IPS DF 4.7 (cell line): ENCODE measurements around the gene VIPR1.

Experiments
- DNase-seq: peaks from one replicate; pipeline ENCODE4 v3.0.0-alpha.2; 2013; ENCODE audit warnings: low spot score; ENCODE audit errors: extremely low read depth

VIPR1 gene

DNA sequence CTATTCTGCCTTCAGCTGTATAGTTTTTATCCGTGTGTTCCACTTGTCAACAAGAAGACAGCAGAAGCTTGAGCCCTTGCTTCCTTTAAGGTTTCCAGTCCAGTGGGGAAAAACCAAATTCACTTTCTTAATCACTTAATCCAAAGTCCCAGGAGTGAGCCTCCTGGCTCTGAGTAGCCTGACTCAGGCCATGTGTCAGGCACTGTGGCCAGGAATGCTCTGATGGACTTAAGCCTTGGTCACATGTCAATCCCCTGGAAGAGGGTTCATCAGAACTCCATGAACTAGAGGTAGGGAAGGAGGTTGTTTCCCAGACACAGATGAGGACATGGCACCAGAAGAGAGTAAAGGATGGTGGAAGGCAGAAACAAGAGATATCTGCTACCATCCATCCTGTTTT lies 8.8 kb downstream of the VIPR1 start:
- DNase-seq: no peak

DNA sequence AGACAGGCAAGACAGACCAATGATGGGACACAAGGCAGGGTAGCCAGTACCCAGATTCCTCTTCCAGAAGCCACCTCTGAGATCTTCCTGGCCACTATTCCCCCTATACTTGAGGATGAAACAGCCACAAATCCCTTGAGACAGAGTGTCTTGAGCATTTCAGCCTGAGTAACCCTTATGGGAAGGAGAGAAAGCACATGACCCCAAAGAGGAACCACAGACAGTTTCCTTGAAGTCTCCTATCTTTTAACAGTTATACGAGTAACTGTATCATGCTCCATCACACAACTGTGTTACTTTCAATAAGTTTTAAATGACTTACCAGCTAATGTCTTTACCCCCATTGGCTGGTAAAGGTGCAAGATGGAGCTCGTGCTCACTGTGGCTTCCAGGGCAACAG lies 9.3 kb downstream of the VIPR1 start:
- DNase-seq: no peak

DNA sequence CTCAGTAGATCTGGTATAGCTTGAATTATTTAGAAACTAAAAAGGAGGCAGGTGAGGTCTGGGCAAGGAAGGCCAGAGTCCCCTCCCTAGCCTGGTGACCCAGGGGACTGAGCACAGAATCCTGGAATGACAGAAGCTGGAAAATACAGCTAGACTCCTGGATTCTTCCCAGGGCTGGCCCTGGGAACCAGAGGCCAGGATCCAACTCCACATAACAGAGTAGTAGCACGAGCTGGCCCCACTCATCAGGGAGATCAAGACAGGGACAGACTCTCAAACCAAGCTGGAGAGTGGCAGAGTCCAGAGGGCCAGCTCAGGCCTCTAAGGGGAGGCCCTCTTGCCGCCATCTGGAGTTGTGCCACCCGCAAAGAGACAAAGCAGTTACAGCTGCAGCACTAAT lies 10.7 kb downstream of the VIPR1 start:
- no peak for DNase-seq

DNA sequence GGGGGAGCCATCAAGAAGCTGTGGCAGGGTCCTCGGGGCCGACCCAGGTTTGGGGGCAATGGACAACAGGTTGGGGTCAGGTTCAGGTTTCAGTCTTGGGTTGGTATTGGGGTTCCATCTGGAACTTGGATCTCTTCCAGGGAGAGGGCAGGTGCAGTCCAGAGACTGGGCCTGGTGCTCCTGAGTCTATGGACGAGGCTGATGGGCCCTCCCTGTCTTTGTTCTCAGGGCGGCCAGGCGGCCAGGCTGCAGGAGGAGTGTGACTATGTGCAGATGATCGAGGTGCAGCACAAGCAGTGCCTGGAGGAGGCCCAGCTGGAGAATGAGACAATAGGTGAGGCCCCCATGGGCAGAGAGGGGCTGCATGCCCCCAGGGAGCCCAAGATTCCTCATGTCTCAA lies 11.1 kb downstream of the VIPR1 start:
- no peak for DNase-seq

DNA sequence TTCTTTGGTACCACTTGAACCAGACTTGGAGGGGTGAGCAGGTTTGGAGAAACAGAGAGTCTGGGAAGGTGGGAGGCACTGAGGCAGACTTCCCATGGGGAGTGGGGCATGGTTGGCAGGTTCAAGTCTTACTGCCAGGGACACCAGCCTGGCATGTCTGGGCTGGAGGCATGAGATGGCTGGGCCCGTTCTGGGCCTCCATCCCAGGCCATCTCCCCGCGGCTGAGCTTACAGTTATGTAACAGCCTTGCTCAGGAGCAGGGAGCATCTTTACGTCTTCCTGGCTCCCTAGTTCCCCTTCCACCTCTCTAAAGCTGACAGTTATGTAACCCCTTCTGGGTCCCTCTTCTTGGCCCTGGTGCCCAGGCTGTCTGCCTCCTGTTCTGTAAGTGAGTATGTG lies 12.4 kb downstream of the VIPR1 start:
- no peak for DNase-seq

DNA sequence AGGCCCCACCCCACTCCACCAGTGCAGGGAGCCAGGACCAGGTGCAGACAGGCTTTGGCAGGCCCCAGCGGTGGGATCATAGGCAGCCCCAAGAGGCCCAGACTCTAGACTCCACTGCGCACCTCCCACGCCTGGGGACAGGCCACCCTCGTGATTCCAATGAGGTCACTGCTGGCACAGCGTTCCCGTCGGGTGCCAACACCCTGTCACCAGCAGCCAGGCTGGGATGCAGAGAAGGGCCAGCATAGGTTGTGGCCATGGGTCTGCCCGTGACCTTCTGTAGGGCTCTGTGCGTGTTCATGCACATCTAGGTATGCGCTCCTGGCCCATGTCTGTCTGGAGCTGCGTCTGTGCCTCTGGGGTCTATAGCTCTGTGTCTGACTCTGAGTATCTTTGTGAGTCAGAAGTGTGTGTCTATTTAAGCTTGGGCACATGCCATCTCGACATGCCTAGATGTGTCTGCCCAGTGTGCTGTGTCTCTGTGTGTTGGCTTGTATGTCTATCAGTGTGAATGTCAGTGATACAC lies 13.0 kb downstream of the VIPR1 start:
- no peak for DNase-seq

DNA sequence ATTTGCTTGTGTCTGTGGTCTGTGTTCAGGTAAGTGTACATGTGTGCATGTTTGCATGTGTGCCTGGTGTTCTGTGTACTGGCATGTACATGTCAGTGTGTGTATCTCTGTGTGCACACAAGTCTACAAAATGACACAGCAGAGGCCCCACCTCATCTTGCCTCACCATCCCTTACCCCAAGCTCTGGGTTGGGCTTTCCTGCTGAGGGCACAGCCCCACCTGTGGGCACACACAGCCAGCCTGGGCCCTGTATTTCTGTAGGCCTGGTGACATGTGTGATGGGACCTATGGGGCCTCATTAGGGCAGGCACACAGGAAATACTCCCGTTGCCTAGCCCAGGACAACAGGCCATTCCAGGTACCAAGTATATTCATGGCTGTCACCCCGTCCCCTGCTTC lies 13.5 kb downstream of the VIPR1 start:
- no peak for DNase-seq

DNA sequence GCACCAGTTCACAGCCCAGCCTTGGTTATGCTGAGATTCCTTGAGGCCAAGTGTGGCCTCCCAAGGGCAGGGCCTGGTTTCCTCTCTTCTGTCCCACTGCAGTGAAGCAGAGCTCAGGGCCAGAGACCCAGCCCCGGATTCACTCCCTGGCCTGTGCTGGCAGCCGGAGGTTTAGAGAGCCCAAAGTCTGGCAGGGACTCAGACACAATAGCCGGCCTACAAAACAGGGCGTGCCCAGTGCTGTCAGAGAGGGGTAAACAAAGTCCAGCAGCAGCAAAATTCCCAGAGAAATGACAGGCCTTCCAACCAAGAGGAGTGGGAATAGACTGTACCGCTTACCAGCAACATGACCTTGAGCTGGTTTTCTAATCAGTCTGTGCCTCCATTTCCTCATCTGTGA lies 14.0 kb downstream of the VIPR1 start:
- DNase-seq: no peak

DNA sequence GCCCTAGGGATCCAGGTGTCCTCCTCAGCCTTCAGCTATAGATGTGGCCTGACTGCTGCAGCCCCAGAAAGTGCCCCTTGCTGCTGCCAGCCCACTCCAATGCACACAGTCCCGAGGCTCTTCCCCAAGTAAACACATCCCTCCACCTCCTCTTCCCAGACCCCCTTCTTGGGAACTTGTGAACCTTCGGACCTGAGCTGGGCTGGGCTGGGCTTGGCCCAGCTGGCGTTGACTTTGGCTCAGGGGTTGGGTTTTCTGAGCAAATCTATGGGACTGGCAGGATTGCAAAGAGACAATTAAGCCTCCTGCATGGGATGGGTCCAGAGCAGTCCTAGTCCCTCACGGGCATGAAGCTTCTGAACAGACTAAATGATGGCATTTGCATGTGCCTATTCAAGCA lies 14.7 kb downstream of the VIPR1 start:
- DNase-seq: no peak

DNA sequence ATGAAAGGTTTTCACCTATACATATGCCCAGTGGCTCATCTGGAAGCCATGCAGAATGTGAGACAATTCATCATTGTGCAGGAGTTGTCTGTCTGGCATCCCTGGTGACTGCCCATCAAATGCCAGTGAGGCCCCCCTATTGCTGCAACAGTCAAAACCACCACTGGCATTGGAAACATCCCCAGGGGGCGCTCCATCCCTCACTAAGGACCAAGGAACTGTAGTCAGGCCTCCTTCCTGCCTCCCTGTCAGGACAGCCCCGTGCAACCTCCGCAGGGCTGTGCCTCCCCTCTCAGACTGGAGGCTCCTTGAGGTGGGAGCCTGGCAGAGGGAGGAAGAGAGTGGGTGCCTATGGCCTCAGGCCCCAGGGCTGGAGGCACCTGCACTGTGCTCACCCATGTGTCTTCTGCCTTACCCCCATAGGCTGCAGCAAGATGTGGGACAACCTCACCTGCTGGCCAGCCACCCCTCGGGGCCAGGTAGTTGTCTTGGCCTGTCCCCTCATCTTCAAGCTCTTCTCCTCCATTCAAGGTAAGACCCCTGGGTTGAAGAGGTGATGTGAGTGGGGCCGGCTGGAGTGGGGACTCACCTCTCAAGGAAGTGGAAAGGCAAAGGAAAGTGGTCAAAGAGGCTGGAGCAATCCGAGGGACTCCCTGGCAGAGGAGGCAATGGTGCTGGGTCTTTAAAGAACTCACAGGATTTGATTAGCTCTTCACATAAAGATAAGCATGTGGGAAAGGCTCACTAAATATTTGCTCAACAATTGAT lies 16.5 kb downstream of the VIPR1 start:
- no peak for DNase-seq

DNA sequence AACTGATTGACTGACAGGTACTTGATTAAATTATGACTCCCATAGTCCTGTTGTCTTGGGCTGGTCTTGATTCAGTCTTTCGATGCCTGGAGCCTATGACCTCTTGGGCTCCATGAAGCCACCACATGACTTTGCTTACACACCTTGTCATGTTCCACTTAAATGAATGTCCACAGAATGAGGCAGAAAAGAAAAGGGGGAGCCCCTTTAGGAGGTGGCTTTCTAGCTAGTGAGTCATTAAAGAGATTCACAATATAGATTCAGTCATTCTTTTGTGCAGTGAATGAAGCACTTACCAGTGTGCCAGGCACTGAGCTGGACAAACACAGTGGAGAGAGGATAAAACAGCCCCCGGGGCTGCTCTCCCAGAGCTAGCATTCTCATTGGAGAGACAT lies 17.1 kb downstream of the VIPR1 start:
- no peak for DNase-seq

DNA sequence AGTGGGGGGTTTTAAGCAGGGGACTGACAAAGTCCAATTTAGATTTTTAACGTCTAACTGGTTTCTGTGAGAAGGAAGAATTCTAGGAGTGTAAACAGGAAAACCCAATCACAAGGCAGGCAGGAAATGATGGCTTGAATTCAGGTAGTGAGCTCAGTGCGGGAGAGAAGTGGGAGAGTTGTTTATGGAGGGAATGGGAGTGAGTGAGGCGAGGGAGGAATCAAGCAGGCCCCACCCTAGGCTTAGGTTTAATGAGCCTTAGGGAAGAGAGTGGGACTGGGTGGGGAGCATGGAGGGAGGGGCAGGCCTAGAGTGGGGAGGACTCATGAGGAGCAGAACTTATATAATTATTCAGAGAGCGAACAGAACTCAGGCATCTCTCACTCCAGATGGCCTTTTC lies 17.9 kb downstream of the VIPR1 start:
- DNase-seq: no peak

DNA sequence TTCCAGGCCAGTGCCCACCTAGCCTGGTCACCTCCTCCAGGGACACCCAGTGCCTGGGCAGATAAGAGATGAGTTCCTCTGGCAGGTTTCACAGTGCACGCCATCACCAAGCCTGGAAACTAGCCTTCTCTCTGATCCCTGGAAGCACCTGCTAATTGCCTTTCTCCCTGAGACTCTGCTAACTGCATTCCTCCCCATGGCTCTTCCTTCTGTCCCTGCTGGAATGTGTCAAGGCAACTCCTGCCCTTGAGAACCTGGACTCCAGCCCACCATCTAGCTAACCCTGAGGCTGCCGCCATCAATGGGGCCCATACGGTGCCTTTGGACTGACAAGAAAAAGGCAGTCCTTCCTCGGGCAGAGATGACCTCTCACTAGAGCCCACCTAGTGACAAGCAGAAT lies 18.5 kb downstream of the VIPR1 start:
- DNase-seq: no peak

DNA sequence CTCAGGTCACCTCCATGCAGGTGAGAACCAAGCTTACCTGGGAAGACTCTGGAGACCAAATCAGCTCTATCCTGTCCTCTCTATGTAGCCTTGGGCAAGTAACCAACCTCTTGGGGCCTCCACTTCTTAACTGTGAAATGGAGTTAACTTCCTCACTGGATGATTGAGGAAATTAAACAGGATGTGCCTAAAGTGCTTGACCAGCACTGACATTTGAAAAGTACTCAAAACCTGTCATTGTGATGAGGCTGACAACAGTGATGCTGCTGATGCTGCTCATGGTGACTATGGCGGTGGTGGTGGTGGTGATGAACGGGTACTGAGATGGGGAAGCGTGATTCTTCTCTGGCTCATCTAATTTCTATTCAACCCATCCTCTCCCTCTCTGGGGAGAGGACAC lies 22.3 kb downstream of the VIPR1 start:
- DNase-seq: no peak

DNA sequence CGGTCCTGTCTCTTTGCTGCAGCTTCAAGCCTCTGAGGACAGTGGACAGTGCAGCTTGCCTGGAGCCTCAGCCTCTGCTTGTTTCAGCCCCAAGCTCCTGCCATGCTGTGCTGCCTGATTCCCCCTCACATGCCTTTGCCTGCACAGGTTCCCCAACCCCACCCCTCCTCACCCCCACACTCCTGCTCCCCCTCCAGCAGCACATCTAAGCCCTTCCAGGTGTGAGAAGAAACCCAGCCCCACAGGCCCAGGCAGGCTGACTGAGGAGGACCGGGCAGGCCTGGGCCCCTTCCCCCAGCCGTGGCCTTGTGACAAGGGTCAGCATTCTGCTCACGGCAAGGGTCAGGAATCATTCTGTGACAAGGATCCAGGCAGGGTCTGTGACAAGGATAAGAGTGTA lies 22.8 kb downstream of the VIPR1 start:
- no peak for DNase-seq

DNA sequence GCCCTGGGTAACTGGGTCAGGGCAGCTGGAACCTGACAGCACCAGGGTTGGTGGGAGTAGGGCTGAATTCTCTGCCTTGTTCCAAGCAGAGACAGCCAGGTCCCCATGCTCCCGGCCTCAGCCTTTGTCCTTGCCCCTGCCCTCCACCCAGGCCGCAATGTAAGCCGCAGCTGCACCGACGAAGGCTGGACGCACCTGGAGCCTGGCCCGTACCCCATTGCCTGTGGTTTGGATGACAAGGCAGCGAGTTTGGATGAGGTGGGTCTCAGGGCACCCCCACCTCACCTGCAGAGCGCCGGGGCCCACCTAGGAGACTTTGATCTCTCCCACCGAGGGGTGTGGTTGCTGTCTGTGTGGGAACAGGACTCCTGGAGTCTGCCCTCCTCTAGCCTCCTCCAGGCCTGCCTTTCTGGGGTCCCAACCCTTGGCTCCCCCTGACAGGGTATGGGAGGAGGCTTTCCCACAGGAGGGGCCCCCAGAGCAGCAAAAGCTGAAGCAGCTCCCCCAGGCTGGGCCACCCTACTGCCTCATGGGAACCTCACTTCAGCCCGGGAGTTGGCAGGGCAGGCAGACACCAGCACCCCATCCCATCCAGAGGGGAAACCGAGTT lies 23.4 kb downstream of the VIPR1 start:
- no peak for DNase-seq

DNA sequence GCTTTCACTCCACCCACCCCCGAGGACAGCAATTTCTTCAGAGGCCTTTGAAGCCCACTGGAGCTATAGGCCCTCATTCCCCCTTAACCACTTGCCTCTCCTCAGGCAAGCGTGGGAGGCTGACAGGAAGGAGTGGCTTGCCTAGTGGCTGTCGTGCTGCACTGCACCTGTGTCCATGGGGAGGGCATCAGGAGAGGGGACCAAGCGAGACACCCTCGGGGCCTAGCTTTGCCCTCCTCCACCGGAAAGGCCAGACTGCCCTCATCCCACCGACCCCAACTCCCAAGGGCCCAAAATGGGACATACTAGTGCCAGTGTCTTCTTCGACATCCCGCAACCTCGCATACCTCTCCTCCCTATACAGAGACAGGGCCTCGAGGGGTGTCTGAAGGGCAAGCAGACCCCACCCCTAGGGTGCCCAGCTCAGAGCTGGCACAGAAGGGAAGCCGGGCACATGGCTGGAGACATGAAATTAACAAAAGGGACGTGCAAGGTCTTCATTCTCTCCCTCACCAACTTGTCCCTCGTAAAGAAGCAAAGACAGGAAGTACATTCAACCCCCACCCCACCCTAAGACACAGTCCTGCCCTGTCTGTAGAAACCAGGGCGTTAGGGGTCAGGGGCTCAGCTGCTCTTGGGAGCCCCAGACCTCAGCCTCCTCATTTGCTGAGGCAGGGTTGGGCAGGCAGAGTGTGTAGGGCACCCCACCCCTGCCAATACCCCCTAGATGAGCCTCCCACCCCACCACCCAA lies 24.3 kb downstream of the VIPR1 start:
- DNase-seq: no peak

DNA sequence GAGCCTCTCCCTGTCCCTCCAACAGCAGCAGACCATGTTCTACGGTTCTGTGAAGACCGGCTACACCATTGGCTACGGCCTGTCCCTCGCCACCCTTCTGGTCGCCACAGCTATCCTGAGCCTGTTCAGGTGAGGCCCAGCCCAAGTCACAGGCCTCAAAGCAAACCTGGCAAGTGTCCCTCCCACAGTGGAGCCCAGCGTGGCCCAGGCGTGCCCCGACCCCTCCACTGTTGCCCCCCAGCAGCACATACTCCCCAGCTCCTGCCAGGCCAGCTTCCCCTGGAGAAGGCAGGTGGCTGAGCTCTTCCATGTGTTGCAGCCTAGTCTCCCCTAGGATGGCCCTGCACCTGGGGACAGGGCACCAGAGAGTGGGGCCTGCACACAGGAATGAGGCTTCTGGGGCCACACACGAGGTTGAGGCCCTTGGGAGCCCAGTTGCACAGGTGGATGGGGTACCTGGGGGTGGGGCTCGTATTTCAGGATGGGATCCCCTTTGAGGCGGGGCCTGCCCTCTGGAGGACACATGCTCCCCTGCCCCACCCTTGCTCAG lies 25.0 kb downstream of the VIPR1 start:
- DNase-seq: no peak

DNA sequence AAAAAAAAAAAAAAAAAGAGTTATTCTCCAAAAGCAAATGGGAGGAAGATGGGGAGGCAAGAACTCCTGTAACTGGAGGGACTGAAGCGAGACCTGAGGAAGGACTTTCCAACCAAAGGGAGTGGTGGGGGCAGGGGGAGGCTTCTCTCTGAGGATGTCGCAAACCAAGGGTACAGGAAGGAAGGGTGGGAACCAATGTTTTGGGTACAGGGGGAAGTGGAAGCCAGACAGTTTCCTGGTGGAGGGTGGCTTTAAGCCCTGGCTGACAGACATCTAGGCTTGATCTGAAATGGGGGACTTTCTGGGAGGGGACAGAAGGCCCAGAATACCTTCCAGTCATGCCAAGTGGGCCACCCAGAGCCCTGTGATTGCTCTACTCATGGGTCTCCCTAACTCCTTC lies 27.0 kb downstream of the VIPR1 start:
- no peak for DNase-seq

DNA sequence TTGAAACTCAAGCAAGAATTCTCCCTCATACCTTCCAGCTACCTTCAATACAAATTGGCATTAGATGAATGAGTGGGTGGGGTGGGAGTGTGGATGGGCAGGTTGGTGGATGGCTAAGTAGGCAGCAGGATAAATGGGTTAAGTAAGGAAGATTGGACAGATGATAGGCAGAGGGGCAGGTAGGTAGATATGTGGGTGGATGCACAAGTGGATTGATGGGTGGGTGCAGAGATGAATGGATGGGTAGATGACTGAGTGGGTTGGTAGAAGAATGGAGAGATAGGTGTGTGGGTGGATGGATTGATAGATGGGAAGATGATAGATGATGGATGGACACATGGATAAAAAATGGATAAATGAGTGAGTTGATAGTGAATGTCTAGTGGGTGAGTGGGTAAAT lies 27.6 kb downstream of the VIPR1 start:
- DNase-seq: no peak

DNA sequence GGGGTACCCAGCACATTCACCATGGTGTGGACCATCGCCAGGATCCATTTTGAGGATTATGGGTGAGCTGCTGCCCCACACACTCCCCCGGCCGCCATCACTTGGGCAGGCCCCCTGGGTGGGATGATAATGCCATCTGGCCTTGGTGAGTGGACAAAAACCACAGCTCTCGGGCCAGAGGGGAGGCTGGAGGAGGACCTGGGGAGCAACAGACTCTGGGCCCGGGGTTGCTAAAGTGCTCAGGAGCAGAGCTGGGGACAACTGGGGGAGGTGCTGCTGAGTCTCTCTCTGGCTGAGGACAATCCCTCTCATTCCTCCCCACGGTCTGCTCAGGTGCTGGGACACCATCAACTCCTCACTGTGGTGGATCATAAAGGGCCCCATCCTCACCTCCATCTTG lies 29.0 kb downstream of the VIPR1 start:
- no peak for DNase-seq

DNA sequence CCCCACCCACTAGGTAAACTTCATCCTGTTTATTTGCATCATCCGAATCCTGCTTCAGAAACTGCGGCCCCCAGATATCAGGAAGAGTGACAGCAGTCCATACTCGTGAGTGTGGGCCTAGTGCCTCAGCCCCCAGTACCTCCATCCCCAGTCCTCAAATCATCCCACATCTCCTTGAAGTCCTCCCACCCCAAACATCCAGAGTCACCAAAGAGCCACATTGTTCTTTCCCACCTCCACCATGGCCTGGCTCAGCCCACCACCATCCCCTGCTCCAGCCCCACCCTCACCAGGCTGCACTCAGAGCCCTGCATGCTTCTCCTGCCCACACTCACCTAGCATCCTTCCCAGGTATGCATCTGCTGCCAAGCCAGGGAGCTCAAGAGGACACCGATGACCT lies 29.8 kb downstream of the VIPR1 start:
- no peak for DNase-seq
